ENCODE data around the gene TERC. TPM values are rescaled to one million over a fixed set of nuclear protein-coding genes. Genes with fewer than 3 reads are reported as not detected.

TERC gene
- total and polyA plus RNA-seq, 3 donors from 2014 or later: 512 to 1,059 TPM; not detected in 1

DNA sequence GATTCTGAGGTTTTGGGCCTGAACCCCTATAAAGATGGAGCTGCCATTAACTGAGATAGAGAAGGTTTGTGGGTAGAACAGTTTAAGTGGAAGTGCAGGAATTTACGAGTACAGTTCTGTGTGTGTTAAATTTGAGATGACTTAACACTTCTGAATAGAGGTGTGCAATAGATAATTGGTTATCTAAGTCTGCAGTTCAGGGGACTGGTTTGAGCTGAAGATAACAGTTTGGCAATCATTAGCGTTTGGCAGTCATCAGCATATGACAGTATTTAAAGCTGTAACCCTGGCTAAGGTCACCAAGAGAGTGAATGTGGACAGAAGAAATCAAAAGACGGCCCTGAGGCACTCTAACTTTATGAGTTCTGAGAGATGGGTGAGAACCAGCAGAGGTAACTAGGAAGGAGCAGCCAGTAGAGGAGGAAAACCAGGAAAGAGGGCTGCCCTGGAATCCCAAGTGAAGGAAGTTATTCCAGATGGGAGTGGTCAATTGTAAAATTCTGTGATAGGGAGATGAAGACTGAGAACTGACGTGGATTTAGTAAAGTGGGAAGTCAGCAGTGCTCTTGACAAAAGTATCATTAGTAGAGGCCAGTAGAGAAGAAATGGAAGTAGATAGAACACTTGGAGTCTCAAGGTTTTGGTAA, 16.5 kb upstream of the TERC start:
- DNase-seq: no peak
- intact Hi-C loops (cut with DNase I; ENCODE audit: low total_unique reads): no loop called here
- WGBS, 2 donors: 82 to 85% methylated on average over 4 of the region's 4 CpGs
- Histone ChIP-seq H3K27ac (no peak overlapping the region), H3K36me3 (ENCODE audit: low read depth, missing control alignments) (no peaks in the 10 kb centered on the region), H3K9me3 (no peaks in the 10 kb centered on the region), H3K4me1 (no peaks in the 10 kb centered on the region), H3K27me3 (no peaks in the 10 kb centered on the region), H3K4me3 (no peak overlapping the region)
- TF ChIP-seq, protein P1, sequence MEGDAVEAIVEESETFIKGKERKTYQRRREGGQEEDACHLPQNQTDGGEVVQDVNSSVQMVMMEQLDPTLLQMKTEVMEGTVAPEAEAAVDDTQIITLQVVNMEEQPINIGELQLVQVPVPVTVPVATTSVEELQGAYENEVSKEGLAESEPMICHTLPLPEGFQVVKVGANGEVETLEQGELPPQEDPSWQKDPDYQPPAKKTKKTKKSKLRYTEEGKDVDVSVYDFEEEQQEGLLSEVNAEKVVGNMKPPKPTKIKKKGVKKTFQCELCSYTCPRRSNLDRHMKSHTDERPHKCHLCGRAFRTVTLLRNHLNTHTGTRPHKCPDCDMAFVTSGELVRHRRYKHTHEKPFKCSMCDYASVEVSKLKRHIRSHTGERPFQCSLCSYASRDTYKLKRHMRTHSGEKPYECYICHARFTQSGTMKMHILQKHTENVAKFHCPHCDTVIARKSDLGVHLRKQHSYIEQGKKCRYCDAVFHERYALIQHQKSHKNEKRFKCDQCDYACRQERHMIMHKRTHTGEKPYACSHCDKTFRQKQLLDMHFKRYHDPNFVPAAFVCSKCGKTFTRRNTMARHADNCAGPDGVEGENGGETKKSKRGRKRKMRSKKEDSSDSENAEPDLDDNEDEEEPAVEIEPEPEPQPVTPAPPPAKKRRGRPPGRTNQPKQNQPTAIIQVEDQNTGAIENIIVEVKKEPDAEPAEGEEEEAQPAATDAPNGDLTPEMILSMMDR (IDR thresholded peaks at IDR 0.05): no peak
- no peak for TF ChIP-seq POLR2A (IDR thresholded peaks at IDR 0.05)

DNA sequence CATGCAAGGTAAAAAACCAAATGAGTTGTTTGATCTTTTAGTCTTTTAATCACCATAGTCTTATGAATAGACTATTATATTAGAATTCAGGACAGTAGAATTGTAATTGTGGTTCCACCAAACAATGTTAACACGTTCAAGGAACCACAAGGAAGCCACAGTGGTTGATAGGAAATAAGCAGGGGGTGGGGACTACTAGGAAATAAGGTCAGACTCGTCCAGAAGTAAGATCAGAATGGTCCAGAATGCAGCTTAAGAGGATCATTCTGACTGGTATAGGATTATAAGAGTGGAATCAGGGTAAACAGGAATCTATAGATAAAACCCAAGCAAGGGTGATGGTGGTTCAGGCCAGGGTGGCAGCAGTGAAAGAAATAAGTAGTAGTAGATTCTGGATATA, 15.9 kb upstream of the TERC start:
- TF ChIP-seq, protein P1 (IDR thresholded peaks at IDR 0.05): no peak
- no peak for TF ChIP-seq POLR2A (IDR thresholded peaks at IDR 0.05)
- Histone ChIP-seq H3K27me3 (no peaks in the 10 kb centered on the region), H3K9me3 (no peaks in the 10 kb centered on the region), H3K27ac (no peak overlapping the region), H3K4me1 (no peaks in the 10 kb centered on the region), H3K4me3 (no peak overlapping the region), H3K36me3 (ENCODE audit: low read depth, missing control alignments) (no peaks in the 10 kb centered on the region)
- intact Hi-C loops (cut with DNase I; ENCODE audit: low total_unique reads): no loop called here
- 74 to 76% methylated on average over 2 of the region's 2 CpGs for WGBS, 2 donors
- no peak for DNase-seq

DNA sequence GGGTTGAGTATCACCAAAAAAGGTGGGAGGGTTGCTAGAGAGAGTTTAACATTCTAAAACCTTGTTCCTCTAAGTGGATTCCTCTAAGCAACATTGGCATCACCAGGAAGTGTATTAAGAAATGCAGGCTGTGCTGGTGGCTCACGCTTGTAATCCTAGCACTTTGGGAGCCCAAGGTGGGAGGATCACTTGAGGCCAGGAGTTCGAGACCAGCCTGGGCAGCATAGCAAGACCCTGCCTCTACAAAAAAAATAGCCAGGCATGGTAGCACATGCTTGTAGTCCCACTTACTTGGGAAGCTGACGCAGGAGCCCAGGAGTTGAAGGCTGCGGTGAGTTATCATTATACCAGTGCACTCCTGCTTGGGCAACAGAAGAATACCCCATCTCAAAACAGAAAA, 13.0 kb upstream of the TERC start:
- Histone ChIP-seq H3K4me1 (peaks cover 13% of the 10 kb centered on the region), H3K9me3 (no peaks in the 10 kb centered on the region), H3K27me3 (no peaks in the 10 kb centered on the region), H3K4me3 (no peak overlapping the region), H3K27ac (no peak overlapping the region), H3K36me3 (ENCODE audit: low read depth, missing control alignments) (no peaks in the 10 kb centered on the region)
- 83 to 95% methylated on average over 4 of the region's 4 CpGs for WGBS, 2 donors
- TF ChIP-seq, protein P1 (IDR thresholded peaks at IDR 0.05): no peak
- no peak for TF ChIP-seq POLR2A (IDR thresholded peaks at IDR 0.05)
- intact Hi-C loops (cut with DNase I; ENCODE audit: low total_unique reads): no loop called here
- no peak for DNase-seq

DNA sequence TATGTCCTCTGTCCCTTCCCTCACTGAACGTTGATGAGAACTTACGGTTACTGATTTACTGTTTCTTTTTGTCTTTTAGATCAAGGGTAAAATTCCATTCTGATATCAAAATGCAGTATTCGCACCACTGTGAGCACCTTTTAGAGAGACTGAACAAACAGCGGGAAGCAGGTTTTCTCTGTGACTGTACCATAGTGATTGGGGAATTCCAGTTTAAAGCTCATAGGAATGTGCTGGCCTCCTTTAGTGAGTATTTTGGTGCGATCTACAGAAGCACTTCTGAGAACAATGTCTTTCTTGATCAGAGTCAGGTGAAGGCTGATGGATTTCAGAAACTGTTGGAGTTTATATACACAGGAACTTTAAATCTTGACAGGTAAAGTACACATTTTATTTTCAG, 9.3 kb upstream of the TERC start:
- H3K27ac ChIP-seq: peak overlapping the region in 1 of 2 donors; percentile 99
- H3K9me3 ChIP-seq: no peaks in the 10 kb centered on the region
- intact Hi-C loops (cut with DNase I; ENCODE audit: low total_unique reads): no loop called here
- H3K36me3 ChIP-seq (ENCODE audit: low read depth, missing control alignments): no peaks in the 10 kb centered on the region
- peak overlapping the region; percentile 87 to 91 for H3K4me3 ChIP-seq
- no peak for TF ChIP-seq POLR2A (IDR thresholded peaks at IDR 0.05)
- TF ChIP-seq, protein P1 (IDR thresholded peaks at IDR 0.05): no peak
- H3K4me1 ChIP-seq: peaks cover 13% of the 10 kb centered on the region
- WGBS, 2 donors: 40 to 47% methylated on average over 5 of the region's 5 CpGs
- no peaks in the 10 kb centered on the region for H3K27me3 ChIP-seq
- DNase-seq: no peak

Data from testis (tissue), 3 donors.